Liver (tissue), 9 donors: Measurements from ENCODE around the gene HSPA9. TPM values are rescaled to one million over a fixed set of nuclear protein-coding genes. Genes with fewer than 3 reads are reported as not detected.

Experiments used
- DNase-seq: peaks from one replicate; pipeline ENCODE4 v3.0.0-alpha.2; 2017; ENCODE audit warnings: low spot score
- H3K27ac ChIP-seq, 2 donors: one replicate each; pipeline ENCODE4 v1.7.0; 2013; ENCODE audit warnings: inconsistent platforms in 2 of 2, low read length in 2 of 2, control low read depth in 1 of 2, low read depth in 1 of 2, mild to moderate bottlenecking in 1 of 2
- H3K27me3 ChIP-seq, 4 donors: one replicate each; pipeline versions ENCODE4 v1.6.1 to v1.7.0; 2013; ENCODE audit warnings: low read length in 3 of 4, inconsistent platforms in 1 of 4, mild to moderate bottlenecking in 1 of 4, moderate library complexity in 1 of 4; ENCODE audit not compliant: control insufficient read depth in 4 of 4, insufficient read depth in 4 of 4
- H3K36me3 ChIP-seq, 4 donors: one replicate each; pipeline versions ENCODE4 v1.6.1 to v1.7.0; 2013; ENCODE audit warnings: low read length in 3 of 4, mild to moderate bottlenecking in 3 of 4, low read depth in 1 of 4, moderate library complexity in 1 of 4; ENCODE audit not compliant: control insufficient read depth in 4 of 4, insufficient read depth in 3 of 4
- H3K4me1 ChIP-seq, 4 donors: one replicate each; pipeline versions ENCODE4 v1.6.1 to v1.7.0; 2013; ENCODE audit warnings: low read length in 3 of 4, mild to moderate bottlenecking in 3 of 4, moderate library complexity in 1 of 4; ENCODE audit not compliant: control insufficient read depth in 4 of 4, insufficient read depth in 4 of 4
- H3K4me3 ChIP-seq, 3 donors: one replicate each; pipeline versions ENCODE4 v1.6.1 to v1.7.0; 2013; ENCODE audit warnings: low read length in 3 of 3, control low read depth in 1 of 3, low read depth in 1 of 3, mild to moderate bottlenecking in 1 of 3
- H3K9ac ChIP-seq, 2 donors: one replicate each; pipeline ENCODE4 v1.7.0; 2013; ENCODE audit warnings: low read length in 2 of 2, mild to moderate bottlenecking in 2 of 2, moderate library complexity in 2 of 2, control low read depth in 1 of 2, low read depth in 1 of 2
- H3K9me3 ChIP-seq, 4 donors: one replicate each; pipeline versions ENCODE4 v1.6.1 to v1.7.0; 2013; ENCODE audit warnings: low read length in 3 of 4; ENCODE audit not compliant: control insufficient read depth in 4 of 4
- ATF3 ChIP-seq: IDR thresholded peaks from 2 replicates; pipeline ENCODE4 v1.6.1; 2016; ENCODE audit warnings: antibody characterized with exemption
- CTCF ChIP-seq: fragments of 150-350 bp; IDR thresholded peaks from 2 replicates; pipeline ENCODE4 v1.5.1; 2017; ENCODE audit warnings: improper control_type of control experiment, low read depth, low read length; ENCODE audit not compliant: missing input control
- EGR1 ChIP-seq, 2 donors: IDR thresholded peaks; 2 replicates each; pipeline ENCODE4 v1.6.1; 2016 to 2018; ENCODE audit warnings: antibody characterized with exemption in 2 of 2, low read depth in 2 of 2
- FOXA1 ChIP-seq: IDR thresholded peaks from 2 replicates; pipeline ENCODE4 v1.6.1; 2016; ENCODE audit warnings: antibody characterized with exemption
- FOXA2 ChIP-seq: IDR thresholded peaks from 2 replicates; pipeline ENCODE4 v1.6.1; 2016; ENCODE audit warnings: antibody characterized with exemption
- GABPA ChIP-seq, 2 donors: IDR thresholded peaks in 1 of 2; conservative IDR thresholded peaks in 1 of 2; 2 replicates each; pipeline ENCODE4 v1.6.1; 2016; ENCODE audit warnings: antibody characterized with exemption in 2 of 2, mild to moderate bottlenecking in 1 of 2, moderate library complexity in 1 of 2
- HNF4A ChIP-seq, 2 donors: conservative IDR thresholded peaks; 2 replicates each; pipeline ENCODE4 v1.6.1; 2016; ENCODE audit warnings: antibody characterized with exemption in 2 of 2, mild to moderate bottlenecking in 2 of 2
- HNF4G ChIP-seq: IDR thresholded peaks from 2 replicates; pipeline ENCODE4 v1.6.1; 2016; ENCODE audit warnings: antibody characterized with exemption
- JUND ChIP-seq, 2 donors: IDR thresholded peaks; 2 replicates each; pipeline ENCODE4 v1.6.1; 2016; ENCODE audit warnings: antibody characterized with exemption in 2 of 2
- NR2F2 ChIP-seq: IDR thresholded peaks from 2 replicates; pipeline ENCODE4 v1.6.1; 2016; ENCODE audit warnings: antibody characterized with exemption
- RAD21 ChIP-seq, 2 donors: IDR thresholded peaks; 2 replicates each; pipeline ENCODE4 v1.6.1; 2016; ENCODE audit warnings: antibody characterized with exemption in 2 of 2, mild to moderate bottlenecking in 2 of 2
- REST ChIP-seq: IDR thresholded peaks from 2 replicates; pipeline ENCODE4 v1.6.1; 2016; ENCODE audit warnings: antibody characterized with exemption, mild to moderate bottlenecking
- RXRA ChIP-seq, 2 donors: IDR thresholded peaks; 2 replicates each; pipeline ENCODE4 v1.6.1; 2017 to 2018; ENCODE audit warnings: antibody characterized with exemption in 2 of 2, mild to moderate bottlenecking in 1 of 2
- SP1 ChIP-seq: IDR thresholded peaks from 2 replicates; pipeline ENCODE4 v1.6.1; 2018; ENCODE audit warnings: antibody characterized with exemption, mild to moderate bottlenecking
- TAF1 ChIP-seq: conservative IDR thresholded peaks from 2 replicates; pipeline ENCODE4 v1.6.1; 2016; ENCODE audit warnings: antibody characterized with exemption, mild to moderate bottlenecking
- YY1 ChIP-seq: IDR thresholded peaks from 2 replicates; pipeline ENCODE4 v1.6.1; 2016; ENCODE audit warnings: antibody characterized with exemption, mild to moderate bottlenecking
- WGBS: extraction: QIAGEN DNeasy Blood & Tissue Kit; methylation state at CpG from one replicate; pipeline ENCODE4 v1.1.7; 2013; 5-methylcytosine and 5-hydroxymethylcytosine counted together
- polyA plus RNA-seq, 2 donors: library from polyadenylated mRNA; stranded (reverse) in 1 of 2; unstranded in 1 of 2; fragments of 200-250 nt in 1 of 2; fragments of >200 nt in 1 of 2; fragmentation: Nextera tagmentation in 1 of 2; extraction: Ambion mirVana in 1 of 2; gene quantifications; one replicate each; pipeline versions ENCODE4 v1.2.1 to v1.2.3, GENCODE V29; 2013 to 2015
- total RNA-seq, 2 donors: library from RNA; depleted of rRNA; stranded (reverse); fragments of >200 nt; gene quantifications; one replicate each; pipeline ENCODE4 v1.2.3, GENCODE V29; 2014
- TF ChIP-seq, protein P1 (sequence below): IDR thresholded peaks from 2 replicates; pipeline ENCODE4 v1.6.1; 2016; ENCODE audit warnings: antibody characterized with exemption
- TF ChIP-seq, protein P2 (sequence below): IDR thresholded peaks from 2 replicates; pipeline ENCODE4 v1.6.1; 2016; ENCODE audit warnings: antibody characterized with exemption
- donor health status: healthy.
- donor health status: healthy.
- donor health status: healthy.
- donor health status: healthy.
- donor health status: healthy.

The HSPA9 gene
- total and polyA plus RNA-seq, 4 donors = 221 to 378 (median 238) TPM

DNA sequence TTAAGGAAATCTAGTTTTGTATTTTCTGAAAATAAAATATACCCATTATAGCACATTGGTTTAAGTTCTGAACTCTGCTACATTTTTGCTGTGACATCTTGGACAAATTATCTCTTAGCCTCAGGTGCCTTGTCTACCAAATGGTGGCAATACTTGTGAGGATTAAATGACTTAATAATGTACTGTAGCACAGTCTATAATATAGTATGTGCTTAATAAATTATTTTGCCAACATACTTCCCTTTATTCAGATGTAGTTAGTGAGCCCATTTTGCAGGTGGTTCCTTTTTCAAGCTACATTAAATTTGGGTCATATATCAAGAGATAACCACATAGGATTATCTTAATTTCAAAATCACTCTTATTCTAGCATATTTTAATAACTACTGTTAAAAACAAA, 35.4 kb downstream of the HSPA9 start (continued):
- no peak for TF ChIP-seq RAD21 (IDR thresholded peaks at IDR 0.05)
- no peak for TF ChIP-seq SP1
- no peak for TF ChIP-seq TAF1

DNA sequence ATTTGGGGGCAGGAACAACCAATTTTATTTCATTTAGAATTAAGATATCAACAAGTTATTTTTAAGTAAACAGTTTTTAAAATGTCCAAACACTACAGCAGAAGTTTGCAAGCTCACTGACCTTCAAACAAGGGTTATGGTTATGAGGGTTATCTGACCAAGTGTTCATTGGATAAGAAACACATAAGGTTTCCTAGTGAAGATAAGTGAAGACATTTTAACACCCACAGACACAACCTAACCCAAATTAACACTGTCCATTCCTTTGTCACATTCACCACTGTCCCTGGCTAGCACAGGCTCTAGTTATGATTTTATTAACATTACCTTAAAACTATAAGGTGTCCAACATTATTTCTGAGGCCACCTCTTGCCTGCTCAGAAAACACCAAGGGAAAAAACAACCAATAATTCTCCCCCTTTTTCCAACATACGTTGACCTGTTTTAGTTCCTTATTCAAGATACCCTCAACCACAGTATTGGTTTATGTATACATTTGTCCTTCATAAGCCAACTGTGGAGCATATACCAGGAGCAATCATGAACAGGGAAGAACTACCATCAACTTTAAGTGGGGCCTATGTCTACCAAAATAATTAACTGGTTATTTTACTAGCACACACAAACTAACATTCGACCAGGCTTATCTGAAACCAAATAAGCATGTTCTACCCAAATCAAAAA, 36.1 kb downstream of the HSPA9 start:
- TF ChIP-seq CTCF (no peak), RXRA (IDR thresholded peaks at IDR 0.05) (no peak), EGR1 (IDR thresholded peaks at IDR 0.05; ENCODE audit: low read depth in 2 of 2) (no peak), FOXA2 (no peak), RAD21 (IDR thresholded peaks at IDR 0.05) (no peak), YY1 (no peak), JUND (IDR thresholded peaks at IDR 0.05) (no peak), TAF1 (no peak), FOXA1 (no peak), SP1 (no peak), NR2F2 (no peak), ATF3 (no peak), HNF4G (no peak), GABPA (IDR thresholded peaks at IDR 0.05 in 1 of 2, conservative IDR thresholded peaks at IDR 0.05 in 1 of 2) (no peak), REST (no peak), HNF4A (conservative IDR thresholded peaks at IDR 0.05) (no peak)
- TF ChIP-seq, protein P1, sequence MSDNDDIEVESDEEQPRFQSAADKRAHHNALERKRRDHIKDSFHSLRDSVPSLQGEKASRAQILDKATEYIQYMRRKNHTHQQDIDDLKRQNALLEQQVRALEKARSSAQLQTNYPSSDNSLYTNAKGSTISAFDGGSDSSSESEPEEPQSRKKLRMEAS = no peak
- TF ChIP-seq, protein P2, sequence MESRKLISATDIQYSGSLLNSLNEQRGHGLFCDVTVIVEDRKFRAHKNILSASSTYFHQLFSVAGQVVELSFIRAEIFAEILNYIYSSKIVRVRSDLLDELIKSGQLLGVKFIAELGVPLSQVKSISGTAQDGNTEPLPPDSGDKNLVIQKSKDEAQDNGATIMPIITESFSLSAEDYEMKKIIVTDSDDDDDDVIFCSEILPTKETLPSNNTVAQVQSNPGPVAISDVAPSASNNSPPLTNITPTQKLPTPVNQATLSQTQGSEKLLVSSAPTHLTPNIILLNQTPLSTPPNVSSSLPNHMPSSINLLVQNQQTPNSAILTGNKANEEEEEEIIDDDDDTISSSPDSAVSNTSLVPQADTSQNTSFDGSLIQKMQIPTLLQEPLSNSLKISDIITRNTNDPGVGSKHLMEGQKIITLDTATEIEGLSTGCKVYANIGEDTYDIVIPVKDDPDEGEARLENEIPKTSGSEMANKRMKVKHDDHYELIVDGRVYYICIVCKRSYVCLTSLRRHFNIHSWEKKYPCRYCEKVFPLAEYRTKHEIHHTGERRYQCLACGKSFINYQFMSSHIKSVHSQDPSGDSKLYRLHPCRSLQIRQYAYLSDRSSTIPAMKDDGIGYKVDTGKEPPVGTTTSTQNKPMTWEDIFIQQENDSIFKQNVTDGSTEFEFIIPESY = no peak
- H3K36me3 ChIP-seq = peaks cover 0 to 7% (median under 1%) of the 10 kb centered on the region in 4 donors
- H3K27me3 ChIP-seq = no peaks in the 10 kb centered on the region
- no peak overlapping the region for H3K4me3 ChIP-seq
- H3K27ac ChIP-seq = no peak overlapping the region
- peaks cover 2 to 50% (median 22%) of the 10 kb centered on the region in 4 donors for H3K4me1 ChIP-seq
- 60% methylated on average over 2 of the region's 2 CpGs for WGBS
- H3K9ac ChIP-seq = no peak overlapping the region
- no peak for DNase-seq
- H3K9me3 ChIP-seq = no peaks in the 10 kb centered on the region
